Uterus (tissue), 4 donors: ENCODE measurements around the gene ZFP57. TPM values are rescaled to one million over a fixed set of nuclear protein-coding genes. Genes with fewer than 3 reads are reported as not detected.

Experiments used
- DNase-seq, 2 donors: peaks; one replicate each; pipeline ENCODE4 v3.0.0-alpha.2; 2019 to 2020
- H3K27ac ChIP-seq, 2 donors: fragments of 200-600 bp; sonication (generic); 1 replicate in 1 of 2; 2 replicates in 1 of 2; pipeline ENCODE4 v1.5.1; 2016 to 2018
- H3K27me3 ChIP-seq, 2 donors: fragments of 200-600 bp; sonication (generic); one replicate each; pipeline ENCODE4 v1.5.1; 2018 to 2019; ENCODE audit warnings: control low read depth in 1 of 2
- H3K36me3 ChIP-seq, 2 donors: fragments of 200-600 bp; sonication (generic); one replicate each; pipeline ENCODE4 v1.5.1; 2019; ENCODE audit warnings: control low read depth in 1 of 2
- H3K4me1 ChIP-seq, 2 donors: fragments of 200-600 bp; sonication (generic); one replicate each; pipeline ENCODE4 v1.5.1; 2018 to 2019; ENCODE audit warnings: control low read depth in 1 of 2
- H3K4me3 ChIP-seq, 2 donors: fragments of 200-600 bp; sonication (generic); 1 replicate in 1 of 2; 2 replicates in 1 of 2; pipeline ENCODE4 v1.5.1; 2018 to 2019; ENCODE audit warnings: mild to moderate bottlenecking in 1 of 2
- H3K9me3 ChIP-seq, 2 donors: fragments of 200-600 bp; sonication (generic); one replicate each; pipeline ENCODE4 v1.5.1; 2019; ENCODE audit warnings: control low read depth in 1 of 2
- CTCF ChIP-seq, 4 experiments: fragments of 200-600 bp in 2 of 4; fragments of 450-650 bp in 2 of 4; sonication (generic) in 2 of 4; IDR thresholded peaks; one replicate each; pipeline ENCODE4 v1.5.1; 2016 to 2019; ENCODE audit warnings: antibody characterized with exemption in 4 of 4, mild to moderate bottlenecking in 2 of 4, moderate library complexity in 1 of 4
- POLR2A ChIP-seq, 2 donors: fragments of 450-650 bp; IDR thresholded peaks; one replicate each; pipeline ENCODE4 v1.6.1; 2016; ENCODE audit warnings: antibody characterized with exemption in 2 of 2, mild to moderate bottlenecking in 1 of 2, moderate library complexity in 1 of 2
- intact Hi-C: fragments of 100-400 bp; cut with DNase I; formaldehyde crosslinking; loops from one replicate; pipeline ENCODE4 v1.15.1; 2023; ENCODE audit warnings: low total_unique reads
- total RNA-seq, 4 donors: library from RNA; depleted of rRNA in 3 of 4; stranded (reverse); fragments of >200 nt in 3 of 4; gene quantifications; one replicate each; pipeline versions ENCODE4 v1.1.0 to v1.2.4, GENCODE V29; 2014 to 2023
- donor health status: DM: yes; HTN: yes; CAD: no.

The ZFP57 gene
- total RNA-seq, 4 donors from 2014 or later: 0.24 TPM; not detected in 3

GRCh38 chr6:29694637-29695036 lies 13.7 kb upstream of the ZFP57 start:
- Histone ChIP-seq H3K4me3 (no peak overlapping the region), H3K4me1 (no peaks in the 10 kb centered on the region), H3K9me3 (no peaks in the 10 kb centered on the region), H3K27ac (no peak overlapping the region), H3K36me3 (no peaks in the 10 kb centered on the region), H3K27me3 (no peaks in the 10 kb centered on the region)
- intact Hi-C loops: no loop called here
- no peak for TF ChIP-seq POLR2A (IDR thresholded peaks at IDR 0.05)
- TF ChIP-seq CTCF (IDR thresholded peaks at IDR 0.05): no peak
- DNase-seq: no peak

- TF ChIP-seq POLR2A (IDR thresholded peaks at IDR 0.05): no peak
- TF ChIP-seq CTCF (IDR thresholded peaks at IDR 0.05): no peak
- no peak for DNase-seq
Measured at GRCh38 chr6:29685718-29686326, 4.9 kb upstream of the ZFP57 start.

GRCh38 chr6:29681811-29682210 lies 859 bp upstream of the ZFP57 start:
- intact Hi-C loops: no loop called here
- TF ChIP-seq POLR2A (IDR thresholded peaks at IDR 0.05) (no peak), CTCF (IDR thresholded peaks at IDR 0.05) (no peak)
- no peak for DNase-seq
- Histone ChIP-seq H3K9me3 (no peaks in the 10 kb centered on the region), H3K27ac (no peak overlapping the region), H3K36me3 (no peaks in the 10 kb centered on the region), H3K4me1 (no peaks in the 10 kb centered on the region), H3K4me3 (no peak overlapping the region), H3K27me3 (no peaks in the 10 kb centered on the region)

More at GRCh38 chr6:29685718-29686326, 4.9 kb upstream of the ZFP57 start:
- H3K27ac ChIP-seq: no peak overlapping the region
- no peaks in the 10 kb centered on the region for H3K4me1 ChIP-seq
- no peak overlapping the region for H3K4me3 ChIP-seq
- no peaks in the 10 kb centered on the region for H3K36me3 ChIP-seq
- no peaks in the 10 kb centered on the region for H3K9me3 ChIP-seq
- intact Hi-C loops: no loop called here
- H3K27me3 ChIP-seq: no peaks in the 10 kb centered on the region

GRCh38 chr6:29680416-29680815 lies 536 bp downstream of the ZFP57 start:
- no peaks in the 10 kb centered on the region for H3K9me3 ChIP-seq
- H3K4me3 ChIP-seq: no peak overlapping the region
- H3K4me1 ChIP-seq: no peaks in the 10 kb centered on the region
- no peak overlapping the region for H3K27ac ChIP-seq
- no peaks in the 10 kb centered on the region for H3K27me3 ChIP-seq
- intact Hi-C loops: no loop called here
- no peaks in the 10 kb centered on the region for H3K36me3 ChIP-seq
- no peak for DNase-seq
- no peak for TF ChIP-seq CTCF (IDR thresholded peaks at IDR 0.05)
- TF ChIP-seq POLR2A (IDR thresholded peaks at IDR 0.05): no peak

- Histone ChIP-seq H3K27me3 (no peaks in the 10 kb centered on the region), H3K36me3 (no peaks in the 10 kb centered on the region), H3K27ac (no peak overlapping the region), H3K9me3 (no peaks in the 10 kb centered on the region), H3K4me1 (no peaks in the 10 kb centered on the region), H3K4me3 (no peak overlapping the region)
- no peak for TF ChIP-seq POLR2A (IDR thresholded peaks at IDR 0.05)
- no peak for TF ChIP-seq CTCF (IDR thresholded peaks at IDR 0.05)
- DNase-seq: no peak
- intact Hi-C loops: no loop called here
Measured at GRCh38 chr6:29679962-29680361, 990 bp downstream of the ZFP57 start.
